C4-2B (cell line): Measurements from ENCODE around the gene PUSL1.

ENCODE experiments used
- ZFX ChIP-seq: fragments of 450-650 bp; IDR thresholded peaks from 2 replicates; pipeline ENCODE4 v1.6.1; 2017
- TF ChIP-seq, protein P1 (sequence below): fragments of 450-650 bp; conservative IDR thresholded peaks from 2 replicates; pipeline ENCODE4 v1.5.1; 2017; ENCODE audit warnings: mild to moderate bottlenecking

GRCh38 chr1:1285102-1285571 is 23.3 kb upstream of the PUSL1 start:
- TF ChIP-seq, protein P1, sequence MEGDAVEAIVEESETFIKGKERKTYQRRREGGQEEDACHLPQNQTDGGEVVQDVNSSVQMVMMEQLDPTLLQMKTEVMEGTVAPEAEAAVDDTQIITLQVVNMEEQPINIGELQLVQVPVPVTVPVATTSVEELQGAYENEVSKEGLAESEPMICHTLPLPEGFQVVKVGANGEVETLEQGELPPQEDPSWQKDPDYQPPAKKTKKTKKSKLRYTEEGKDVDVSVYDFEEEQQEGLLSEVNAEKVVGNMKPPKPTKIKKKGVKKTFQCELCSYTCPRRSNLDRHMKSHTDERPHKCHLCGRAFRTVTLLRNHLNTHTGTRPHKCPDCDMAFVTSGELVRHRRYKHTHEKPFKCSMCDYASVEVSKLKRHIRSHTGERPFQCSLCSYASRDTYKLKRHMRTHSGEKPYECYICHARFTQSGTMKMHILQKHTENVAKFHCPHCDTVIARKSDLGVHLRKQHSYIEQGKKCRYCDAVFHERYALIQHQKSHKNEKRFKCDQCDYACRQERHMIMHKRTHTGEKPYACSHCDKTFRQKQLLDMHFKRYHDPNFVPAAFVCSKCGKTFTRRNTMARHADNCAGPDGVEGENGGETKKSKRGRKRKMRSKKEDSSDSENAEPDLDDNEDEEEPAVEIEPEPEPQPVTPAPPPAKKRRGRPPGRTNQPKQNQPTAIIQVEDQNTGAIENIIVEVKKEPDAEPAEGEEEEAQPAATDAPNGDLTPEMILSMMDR, result no peak
- no peak for TF ChIP-seq ZFX
